ENCODE results near the gene TCEA2.

TCEA2 gene

GRCh38 chr20:64056889-64057627 is 5.9 kb upstream of the TCEA2 start:
- no peak overlapping the region for H3K27ac ChIP-seq (ENCODE audit: low read depth, low read length, severe bottlenecking)
- no peaks in the 10 kb centered on the region for H3K9me3 ChIP-seq (ENCODE audit: control insufficient read depth, low read length)
- 84 to 87% methylated on average over 37 to 39 of the region's 39 CpGs for whole genome bisulfite sequencing, 2 experiments (ENCODE audit: insufficient coverage in 2 of 2)
- H3K36me3 ChIP-seq (ENCODE audit: control insufficient read depth, insufficient read depth, low read length), result no peaks in the 10 kb centered on the region
- peaks cover 31% of the 10 kb centered on the region for H3K4me1 ChIP-seq (ENCODE audit: control insufficient read depth, insufficient read depth, low read length, poor library complexity, severe bottlenecking)
- H3K4me3 ChIP-seq (ENCODE audit: extremely low read depth, insufficient read depth, low read length, poor library complexity, severe bottlenecking), result no peak overlapping the region

- 41 to 42% methylated on average over 27 to 28 of the region's 33 CpGs for WGBS, 2 experiments (ENCODE audit: insufficient coverage in 2 of 2)
- Histone ChIP-seq H3K9me3 (ENCODE audit: control insufficient read depth, low read length) (no peaks in the 10 kb centered on the region), H3K27ac (ENCODE audit: low read depth, low read length, severe bottlenecking) (no peak overlapping the region), H3K36me3 (ENCODE audit: control insufficient read depth, insufficient read depth, low read length) (no peaks in the 10 kb centered on the region), H3K4me1 (ENCODE audit: control insufficient read depth, insufficient read depth, low read length, poor library complexity, severe bottlenecking) (peaks cover 31% of the 10 kb centered on the region), H3K4me3 (ENCODE audit: extremely low read depth, insufficient read depth, low read length, poor library complexity, severe bottlenecking) (no peak overlapping the region)
Observed at GRCh38 chr20:64057628-64058498, 5.1 kb upstream of the TCEA2 start.

- WGBS, 2 experiments (ENCODE audit: insufficient coverage in 2 of 2), result 87 to 92% methylated on average over 11 to 12 of the region's 12 CpGs
- Histone ChIP-seq H3K27ac (ENCODE audit: low read depth, low read length, severe bottlenecking) (no peak overlapping the region), H3K36me3 (ENCODE audit: control insufficient read depth, insufficient read depth, low read length) (no peaks in the 10 kb centered on the region), H3K4me3 (ENCODE audit: extremely low read depth, insufficient read depth, low read length, poor library complexity, severe bottlenecking) (no peak overlapping the region), H3K4me1 (ENCODE audit: control insufficient read depth, insufficient read depth, low read length, poor library complexity, severe bottlenecking) (peaks cover 29% of the 10 kb centered on the region), H3K9me3 (ENCODE audit: control insufficient read depth, low read length) (no peaks in the 10 kb centered on the region)
Observed at GRCh38 chr20:64058536-64058935, 4.5 kb upstream of the TCEA2 start.

GRCh38 chr20:64062276-64062595 is 762 bp upstream of the TCEA2 start:
- Histone ChIP-seq H3K4me3 (ENCODE audit: extremely low read depth, insufficient read depth, low read length, poor library complexity, severe bottlenecking) (peak overlapping the region; percentile 85), H3K36me3 (ENCODE audit: control insufficient read depth, insufficient read depth, low read length) (no peaks in the 10 kb centered on the region), H3K9me3 (ENCODE audit: control insufficient read depth, low read length) (no peaks in the 10 kb centered on the region), H3K4me1 (ENCODE audit: control insufficient read depth, insufficient read depth, low read length, poor library complexity, severe bottlenecking) (peaks cover 13% of the 10 kb centered on the region), H3K27ac (ENCODE audit: low read depth, low read length, severe bottlenecking) (peak overlapping the region; percentile 57)
- 75 to 86% methylated on average over 5 of the region's 5 CpGs for WGBS, 2 experiments (ENCODE audit: insufficient coverage in 2 of 2)

GRCh38 chr20:64063389-64064144 is 569 bp downstream of the TCEA2 start:
- Histone ChIP-seq H3K36me3 (ENCODE audit: control insufficient read depth, insufficient read depth, low read length) (no peaks in the 10 kb centered on the region), H3K4me1 (ENCODE audit: control insufficient read depth, insufficient read depth, low read length, poor library complexity, severe bottlenecking) (peaks cover 11% of the 10 kb centered on the region), H3K9me3 (ENCODE audit: control insufficient read depth, low read length) (no peaks in the 10 kb centered on the region), H3K27ac (ENCODE audit: low read depth, low read length, severe bottlenecking) (no peak overlapping the region), H3K4me3 (ENCODE audit: extremely low read depth, insufficient read depth, low read length, poor library complexity, severe bottlenecking) (peak overlapping the region; percentile 85)
- WGBS, 2 experiments (ENCODE audit: insufficient coverage in 2 of 2), result 2 to 4% methylated on average over 44 to 50 of the region's 51 CpGs

- no peaks in the 10 kb centered on the region for H3K9me3 ChIP-seq (ENCODE audit: control insufficient read depth, low read length)
- 58 to 63% methylated on average over 8 to 9 of the region's 12 CpGs for WGBS, 2 experiments (ENCODE audit: insufficient coverage in 2 of 2)
- no peaks in the 10 kb centered on the region for H3K36me3 ChIP-seq (ENCODE audit: control insufficient read depth, insufficient read depth, low read length)
- H3K27ac ChIP-seq (ENCODE audit: low read depth, low read length, severe bottlenecking), result no peak overlapping the region
- peaks cover 11% of the 10 kb centered on the region for H3K4me1 ChIP-seq (ENCODE audit: control insufficient read depth, insufficient read depth, low read length, poor library complexity, severe bottlenecking)
- H3K4me3 ChIP-seq (ENCODE audit: extremely low read depth, insufficient read depth, low read length, poor library complexity, severe bottlenecking), result peak overlapping the region; percentile 85
Observed at GRCh38 chr20:64064145-64064698, 1.2 kb downstream of the TCEA2 start.

- Histone ChIP-seq H3K36me3 (ENCODE audit: control insufficient read depth, insufficient read depth, low read length) (no peaks in the 10 kb centered on the region), H3K4me1 (ENCODE audit: control insufficient read depth, insufficient read depth, low read length, poor library complexity, severe bottlenecking) (peaks cover 11% of the 10 kb centered on the region), H3K27ac (ENCODE audit: low read depth, low read length, severe bottlenecking) (no peak overlapping the region), H3K4me3 (ENCODE audit: extremely low read depth, insufficient read depth, low read length, poor library complexity, severe bottlenecking) (no peak overlapping the region), H3K9me3 (ENCODE audit: control insufficient read depth, low read length) (no peaks in the 10 kb centered on the region)
- WGBS, 2 experiments (ENCODE audit: insufficient coverage in 2 of 2), result 86 to 88% methylated on average over 24 to 27 of the region's 27 CpGs
Observed at GRCh38 chr20:64065062-64065973, 2.3 kb downstream of the TCEA2 start.

GRCh38 chr20:64065974-64066343 is 3.0 kb downstream of the TCEA2 start:
- H3K9me3 ChIP-seq (ENCODE audit: control insufficient read depth, low read length), result no peaks in the 10 kb centered on the region
- no peaks in the 10 kb centered on the region for H3K36me3 ChIP-seq (ENCODE audit: control insufficient read depth, insufficient read depth, low read length)
- H3K4me1 ChIP-seq (ENCODE audit: control insufficient read depth, insufficient read depth, low read length, poor library complexity, severe bottlenecking), result peaks cover 11% of the 10 kb centered on the region
- WGBS, 2 experiments (ENCODE audit: insufficient coverage in 2 of 2), result 50 to 63% methylated on average over 5 of the region's 5 CpGs
- no peak overlapping the region for H3K4me3 ChIP-seq (ENCODE audit: extremely low read depth, insufficient read depth, low read length, poor library complexity, severe bottlenecking)
- H3K27ac ChIP-seq (ENCODE audit: low read depth, low read length, severe bottlenecking), result no peak overlapping the region

GRCh38 chr20:64067005-64067632 is 4.1 kb downstream of the TCEA2 start:
- H3K27ac ChIP-seq (ENCODE audit: low read depth, low read length, severe bottlenecking), result no peak overlapping the region
- WGBS, 2 experiments (ENCODE audit: insufficient coverage in 2 of 2), result 86 to 92% methylated on average over 6 of the region's 6 CpGs
- no peaks in the 10 kb centered on the region for H3K36me3 ChIP-seq (ENCODE audit: control insufficient read depth, insufficient read depth, low read length)
- no peaks in the 10 kb centered on the region for H3K9me3 ChIP-seq (ENCODE audit: control insufficient read depth, low read length)
- no peak overlapping the region for H3K4me3 ChIP-seq (ENCODE audit: extremely low read depth, insufficient read depth, low read length, poor library complexity, severe bottlenecking)
- H3K4me1 ChIP-seq (ENCODE audit: control insufficient read depth, insufficient read depth, low read length, poor library complexity, severe bottlenecking), result peaks cover 11% of the 10 kb centered on the region

All from mesodermal cell (in vitro differentiated cells).